Stomach (tissue), 4 donors: Measurements from ENCODE around the gene KLF13.

Source experiments
- CTCF ChIP-seq, 7 experiments: fragments of 450-650 bp in 4 of 7; fragments of 200-600 bp in 3 of 7; sonication (generic) in 3 of 7; IDR thresholded peaks; one replicate each; pipeline ENCODE4 v1.5.1; 2016 to 2019; ENCODE audit warnings: antibody characterized with exemption in 7 of 7, control low read depth in 2 of 7, mild to moderate bottlenecking in 1 of 7
- POLR2A ChIP-seq, 4 donors: fragments of 450-650 bp; IDR thresholded peaks; one replicate each; pipeline ENCODE4 v1.6.1; 2016; ENCODE audit warnings: antibody characterized with exemption in 4 of 4, control low read depth in 2 of 4, mild to moderate bottlenecking in 1 of 4, moderate library complexity in 1 of 4
- POLR2AphosphoS5 ChIP-seq, 3 donors: sonication (generic); formaldehyde crosslinking; IDR thresholded peaks; one replicate each; pipeline ENCODE4 v1.6.1; 2016; ENCODE audit warnings: antibody characterized with exemption in 3 of 3

DNA sequence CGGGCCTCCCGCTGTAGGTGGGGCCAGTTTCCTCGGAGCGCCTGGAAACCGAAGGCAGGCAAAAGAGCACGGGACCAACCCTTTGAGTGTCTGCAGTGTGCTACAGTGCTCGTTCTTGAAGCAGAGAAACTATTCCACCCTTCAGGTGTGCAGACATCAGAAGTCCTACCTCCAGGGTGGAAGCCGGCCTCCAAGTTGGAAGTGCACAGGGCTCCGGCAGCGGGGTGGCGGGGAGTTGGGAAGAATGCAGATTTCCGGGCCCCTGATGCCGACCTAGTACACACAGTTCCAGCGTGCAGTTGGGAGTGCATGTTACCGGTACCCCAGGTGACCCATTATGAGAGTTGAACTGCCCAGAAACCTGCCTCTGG, 3.0 kb downstream of the KLF13 start:
- TF ChIP-seq CTCF (IDR thresholded peaks at IDR 0.05) (no peak), POLR2A (IDR thresholded peaks at IDR 0.05) (no peak), POLR2AphosphoS5 (IDR thresholded peaks at IDR 0.05) (no peak)
